H9 (cell line): ENCODE data around the gene TNIP1. TPM values are rescaled to one million over a fixed set of nuclear protein-coding genes. Genes with fewer than 3 reads are reported as not detected.

Experiments
- DNase-seq: peaks from one replicate; pipeline ENCODE4 v3.0.0-alpha.2; 2017
- H2AFZ ChIP-seq: one replicate; pipeline ENCODE4 v1.6.1; 2013; ENCODE audit warnings: mild to moderate bottlenecking, low read length, control low read depth, moderate library complexity
- H2AK5ac ChIP-seq: 2 replicates; pipeline ENCODE4 v1.6.1; 2013; ENCODE audit warnings: low read length, control low read depth, mixed read lengths; ENCODE audit not compliant: insufficient read length
- H2BK120ac ChIP-seq: one replicate; pipeline ENCODE4 v1.6.1; 2013; ENCODE audit warnings: low read depth, mild to moderate bottlenecking, low read length, control low read depth, inconsistent platforms; ENCODE audit not compliant: poor library complexity, severe bottlenecking
- H2BK12ac ChIP-seq: 2 replicates; pipeline ENCODE4 v1.6.1; 2013; ENCODE audit warnings: low read length, control low read depth, mixed read lengths, low read depth; ENCODE audit not compliant: insufficient read length
- H2BK15ac ChIP-seq: 2 replicates; pipeline ENCODE4 v1.6.1; 2013; ENCODE audit warnings: low read depth, low read length, control low read depth
- H2BK20ac ChIP-seq: one replicate; pipeline ENCODE4 v1.6.1; 2013; ENCODE audit warnings: low read depth, mild to moderate bottlenecking, low read length, control low read depth, inconsistent platforms; ENCODE audit not compliant: poor library complexity, severe bottlenecking
- H2BK5ac ChIP-seq: 2 replicates; pipeline ENCODE4 v1.6.1; 2013; ENCODE audit warnings: low read length, control low read depth, mixed read lengths; ENCODE audit not compliant: insufficient read length
- H3K14ac ChIP-seq: 2 replicates; pipeline ENCODE4 v1.6.1; 2013; ENCODE audit warnings: low read length, control low read depth; ENCODE audit not compliant: insufficient read depth
- H3K18ac ChIP-seq: 2 replicates; pipeline ENCODE4 v1.6.1; 2013; ENCODE audit warnings: low read depth, mild to moderate bottlenecking, mixed read lengths, low read length, control low read depth; ENCODE audit not compliant: insufficient read length
- H3K23ac ChIP-seq: 2 replicates; pipeline ENCODE4 v1.6.1; 2013; ENCODE audit warnings: low read length, control low read depth, mixed read lengths, low read depth; ENCODE audit not compliant: insufficient read length
- H3K23me2 ChIP-seq: 2 replicates; pipeline ENCODE4 v1.6.1; 2013; ENCODE audit warnings: low read depth, mild to moderate bottlenecking, mixed read lengths, low read length, control low read depth; ENCODE audit not compliant: insufficient read length, poor library complexity, severe bottlenecking
- H3K27ac ChIP-seq: 2 replicates; pipeline ENCODE4 v1.5.1; 2013; ENCODE audit warnings: low read length, control low read depth, mixed read lengths, low read depth; ENCODE audit not compliant: insufficient read length
- H3K27me3 ChIP-seq: 2 replicates; pipeline ENCODE4 v1.6.1; 2013; ENCODE audit warnings: low read length, control low read depth, inconsistent platforms; ENCODE audit not compliant: insufficient read depth
- H3K4ac ChIP-seq: 2 replicates; pipeline ENCODE4 v1.6.1; 2013; ENCODE audit warnings: low read depth, mild to moderate bottlenecking, control low read depth, inconsistent platforms, low read length, moderate library complexity
- H3K4me1 ChIP-seq: 2 replicates; pipeline ENCODE4 v1.6.1; 2013; ENCODE audit warnings: low read length, control low read depth, inconsistent platforms; ENCODE audit not compliant: insufficient read depth
- H3K4me2 ChIP-seq: 2 replicates; pipeline ENCODE4 v1.6.1; 2013; ENCODE audit warnings: low read length, control low read depth, mixed read lengths; ENCODE audit not compliant: insufficient read length, insufficient read depth
- H3K56ac ChIP-seq: 2 replicates; pipeline ENCODE4 v1.6.1; 2013; ENCODE audit warnings: low read depth, mild to moderate bottlenecking, mixed read lengths, low read length, control low read depth; ENCODE audit not compliant: insufficient read length
- H3K79me1 ChIP-seq: 2 replicates; pipeline ENCODE4 v1.6.1; 2013; ENCODE audit warnings: low read depth, mild to moderate bottlenecking, moderate library complexity, low read length, control low read depth, inconsistent platforms; ENCODE audit not compliant: insufficient read depth, poor library complexity, severe bottlenecking
- H3K79me2 ChIP-seq: 2 replicates; pipeline ENCODE4 v1.6.1; 2013; ENCODE audit warnings: low read length, control low read depth, inconsistent platforms; ENCODE audit not compliant: insufficient read depth
- H3K9ac ChIP-seq: 2 replicates; pipeline ENCODE4 v1.6.1; 2013; ENCODE audit warnings: low read length, control low read depth, mixed read lengths; ENCODE audit not compliant: insufficient read length; ENCODE audit errors: extremely low read depth
- H3K9me3 ChIP-seq: one replicate; pipeline ENCODE4 v1.6.1; 2013; ENCODE audit warnings: low read depth, low read length, inconsistent platforms; ENCODE audit not compliant: control insufficient read depth
- H3T11ph ChIP-seq: one replicate; pipeline ENCODE4 v1.6.1; 2013; ENCODE audit warnings: mild to moderate bottlenecking, low read length, control low read depth, inconsistent platforms
- H4K20me1 ChIP-seq: one replicate; pipeline ENCODE4 v1.6.1; 2013; ENCODE audit not compliant: control insufficient read depth, insufficient read length, insufficient read depth
- H4K5ac ChIP-seq: 2 replicates; pipeline ENCODE4 v1.6.1; 2013; ENCODE audit warnings: low read depth, mild to moderate bottlenecking, mixed read lengths, low read length, control low read depth; ENCODE audit not compliant: insufficient read length
- H4K8ac ChIP-seq: replicated peaks from 2 replicates; pipeline ENCODE4 v1.6.1; 2013; ENCODE audit warnings: low read length, control low read depth, mixed read lengths, low read depth; ENCODE audit not compliant: insufficient read length
- H4K91ac ChIP-seq: 2 replicates; pipeline ENCODE4 v1.6.1; 2013; ENCODE audit warnings: low read depth, mild to moderate bottlenecking, moderate library complexity, mixed read lengths, low read length, control low read depth; ENCODE audit not compliant: insufficient read length
- H3K27ac Mint-ChIP-seq, 3 experiments: 2 replicates in 2 of 3; 3 replicates in 1 of 3; pipeline ENCODE4 v1.8.0; 2020 to 2021; ENCODE audit warnings: mixed read lengths in 3 of 3, mild to moderate bottlenecking in 1 of 3, moderate library complexity in 1 of 3
- H3K27me3 Mint-ChIP-seq: 2 replicates; pipeline ENCODE4 v1.8.0; 2021; ENCODE audit warnings: low read depth, mild to moderate bottlenecking, moderate library complexity, mixed read lengths
- H3K36me3 Mint-ChIP-seq, 3 experiments: 2 replicates in 2 of 3; 3 replicates in 1 of 3; pipeline ENCODE4 v1.8.0; 2020 to 2021; ENCODE audit warnings: low read depth in 3 of 3, mixed read lengths in 3 of 3; ENCODE audit not compliant: insufficient read depth in 1 of 3
- H3K4me1 Mint-ChIP-seq, 2 experiments: 2 replicates each; pipeline ENCODE4 v1.8.0; 2020; ENCODE audit warnings: mixed read lengths in 2 of 2
- H3K4me3 Mint-ChIP-seq, 2 experiments: 2 replicates in 1 of 2; 3 replicates in 1 of 2; pipeline ENCODE4 v1.8.0; 2020 to 2021; ENCODE audit warnings: mild to moderate bottlenecking in 2 of 2, mixed read lengths in 2 of 2, moderate library complexity in 1 of 2
- H3K9me3 Mint-ChIP-seq, 2 experiments: 2 replicates in 1 of 2; 3 replicates in 1 of 2; pipeline ENCODE4 v1.8.0; 2020; ENCODE audit warnings: mild to moderate bottlenecking in 2 of 2, mixed read lengths in 2 of 2, moderate library complexity in 1 of 2
- WGBS: extraction: QIAGEN DNeasy Blood & Tissue Kit; methylation state at CpG from one replicate; pipeline ENCODE4 v1.1.7; 2013; ENCODE audit warnings: missing lambda C conversion rate, low lambda C conversion rate, mixed read lengths; ENCODE audit not compliant: insufficient read length; ENCODE audit errors: extremely low coverage; 5-methylcytosine and 5-hydroxymethylcytosine counted together
- total RNA-seq: library from RNA; stranded (reverse); gene quantifications from 2 replicates; pipeline ENCODE4 v1.2.1, GENCODE V29; 2021
- TF ChIP-seq, protein P1 (sequence below): fragments of 200-600 bp; sonication (generic); conservative IDR thresholded peaks from 3 replicates; pipeline ENCODE4 v1.8.0; 2021; ENCODE audit warnings: antibody characterized with exemption, mild to moderate bottlenecking

The TNIP1 gene
- total RNA-seq, 1 experiment from 2014 or later, result 40.8 TPM

- H3K23ac ChIP-seq, result no peak overlapping the region
- H3K9me3 Mint-ChIP-seq, result no peaks in the 10 kb centered on the region
- H4K5ac ChIP-seq, result no peak overlapping the region
- no peaks in the 10 kb centered on the region for H3K79me1 ChIP-seq
- H3K4me1 Mint-ChIP-seq, result peaks cover 36 to 38% of the 10 kb centered on the region in 2 experiments
- H3K4ac ChIP-seq, result no peak overlapping the region
- H3K9ac ChIP-seq, result no peak overlapping the region
- H3K14ac ChIP-seq, result no peak overlapping the region
- no peak overlapping the region for H4K91ac ChIP-seq
- no peak overlapping the region for H3K4me2 ChIP-seq
- H3K36me3 Mint-ChIP-seq, result no peaks in the 10 kb centered on the region
- no peak overlapping the region for H2AK5ac ChIP-seq
- peaks cover 2% of the 10 kb centered on the region; the same call in 1 of the 2 replicates for H3K4me1 ChIP-seq
- no peak overlapping the region for H2AFZ ChIP-seq
- DNase-seq, result no peak
- H3K27ac Mint-ChIP-seq, result no peak overlapping the region; a peak in 1 of 7 replicates
- no peaks in the 10 kb centered on the region for H3K27me3 Mint-ChIP-seq
- no peaks in the 10 kb centered on the region for H3K23me2 ChIP-seq
- no peak overlapping the region for H3K18ac ChIP-seq
- no CpG with 5 or more reads among the region's 5 CpGs for WGBS
- H3K9me3 ChIP-seq, result no peaks in the 10 kb centered on the region
- no peaks in the 10 kb centered on the region for H4K20me1 ChIP-seq
- no peak overlapping the region for H4K8ac ChIP-seq
- no peak overlapping the region for H2BK120ac ChIP-seq
- H2BK15ac ChIP-seq, result no peak overlapping the region
- no peak overlapping the region for H2BK12ac ChIP-seq
- TF ChIP-seq, protein P1, sequence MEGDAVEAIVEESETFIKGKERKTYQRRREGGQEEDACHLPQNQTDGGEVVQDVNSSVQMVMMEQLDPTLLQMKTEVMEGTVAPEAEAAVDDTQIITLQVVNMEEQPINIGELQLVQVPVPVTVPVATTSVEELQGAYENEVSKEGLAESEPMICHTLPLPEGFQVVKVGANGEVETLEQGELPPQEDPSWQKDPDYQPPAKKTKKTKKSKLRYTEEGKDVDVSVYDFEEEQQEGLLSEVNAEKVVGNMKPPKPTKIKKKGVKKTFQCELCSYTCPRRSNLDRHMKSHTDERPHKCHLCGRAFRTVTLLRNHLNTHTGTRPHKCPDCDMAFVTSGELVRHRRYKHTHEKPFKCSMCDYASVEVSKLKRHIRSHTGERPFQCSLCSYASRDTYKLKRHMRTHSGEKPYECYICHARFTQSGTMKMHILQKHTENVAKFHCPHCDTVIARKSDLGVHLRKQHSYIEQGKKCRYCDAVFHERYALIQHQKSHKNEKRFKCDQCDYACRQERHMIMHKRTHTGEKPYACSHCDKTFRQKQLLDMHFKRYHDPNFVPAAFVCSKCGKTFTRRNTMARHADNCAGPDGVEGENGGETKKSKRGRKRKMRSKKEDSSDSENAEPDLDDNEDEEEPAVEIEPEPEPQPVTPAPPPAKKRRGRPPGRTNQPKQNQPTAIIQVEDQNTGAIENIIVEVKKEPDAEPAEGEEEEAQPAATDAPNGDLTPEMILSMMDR, result no peak
- no peak overlapping the region for H2BK5ac ChIP-seq
- no peaks in the 10 kb centered on the region for H3K79me2 ChIP-seq
- H3K27ac ChIP-seq, result no peak overlapping the region
- no peaks in the 10 kb centered on the region for H3K27me3 ChIP-seq
- no peak overlapping the region for H3T11ph ChIP-seq
- no peak overlapping the region for H3K4me3 Mint-ChIP-seq
- H3K56ac ChIP-seq, result no peak overlapping the region
- H2BK20ac ChIP-seq, result no peak overlapping the region
Measured at GRCh38 chr5:151095341-151096000, 14.6 kb upstream of the TNIP1 start.
